ENCODE data around the gene RHBG.

RHBG gene

DNA sequence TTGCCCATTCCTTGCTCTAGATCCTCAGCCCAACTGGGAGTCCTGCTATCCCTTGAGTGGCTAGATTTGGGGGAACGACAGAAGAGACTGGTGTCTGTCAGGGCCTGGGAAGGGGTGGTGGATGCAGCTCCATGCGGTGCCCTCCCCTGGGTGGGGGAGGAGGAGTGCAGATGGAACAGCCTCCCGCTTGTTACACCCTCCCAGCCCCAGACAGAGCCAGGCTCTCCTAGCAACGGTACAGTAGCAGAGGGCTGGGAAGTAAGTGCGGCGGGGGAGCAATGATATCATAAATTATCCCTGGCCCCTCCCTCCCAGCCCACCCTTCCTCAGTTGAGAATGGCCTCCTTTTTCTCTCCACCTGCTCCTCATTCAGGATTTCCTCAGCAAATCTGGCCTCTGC, 37.2 kb downstream of the RHBG start:
- DNase-seq (ENCODE audit: low read depth in 3 of 3), result no peak

DNA sequence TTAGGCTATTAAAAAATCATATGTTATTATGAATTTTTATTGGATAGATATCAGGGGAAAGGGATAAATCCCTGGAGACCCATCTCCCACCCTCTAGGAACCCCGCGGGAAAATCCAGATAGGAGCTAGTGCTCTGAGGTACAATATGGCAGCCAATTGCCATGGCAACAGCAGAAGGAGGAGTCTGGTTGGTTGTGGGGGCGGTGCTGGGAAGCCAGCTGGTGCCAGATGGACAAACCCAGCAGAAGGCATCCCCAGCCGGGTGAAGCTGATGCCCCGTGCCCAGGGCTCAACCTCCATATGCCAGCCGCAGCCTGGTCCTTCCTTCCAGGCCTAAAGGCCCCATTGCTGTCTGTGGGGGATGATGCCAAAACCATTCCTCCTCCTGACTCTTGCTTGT, 38.3 kb downstream of the RHBG start:
- DNase-seq (ENCODE audit: low read depth in 3 of 3), result no peak

DNA sequence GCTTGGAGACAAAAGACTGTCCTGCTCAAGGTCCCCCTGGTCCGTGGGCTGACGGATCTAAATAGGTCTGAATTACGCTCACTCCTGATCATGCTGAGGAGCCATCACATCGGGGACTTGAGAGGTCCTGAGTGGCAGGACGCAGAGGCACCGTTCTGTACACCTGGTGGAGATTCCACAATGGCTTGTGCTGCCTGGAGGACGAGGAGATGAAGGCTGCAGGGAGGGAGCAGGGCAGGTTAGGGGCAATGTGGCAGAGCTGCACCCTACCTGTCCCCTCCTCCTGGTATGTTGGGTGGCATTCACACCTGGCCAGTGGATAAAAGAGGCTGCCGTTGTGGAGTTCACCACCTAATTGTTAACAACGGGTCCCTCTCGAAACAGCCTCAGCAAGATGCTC, 38.7 kb downstream of the RHBG start:
- no peak for DNase-seq (ENCODE audit: low read depth in 3 of 3)

DNA sequence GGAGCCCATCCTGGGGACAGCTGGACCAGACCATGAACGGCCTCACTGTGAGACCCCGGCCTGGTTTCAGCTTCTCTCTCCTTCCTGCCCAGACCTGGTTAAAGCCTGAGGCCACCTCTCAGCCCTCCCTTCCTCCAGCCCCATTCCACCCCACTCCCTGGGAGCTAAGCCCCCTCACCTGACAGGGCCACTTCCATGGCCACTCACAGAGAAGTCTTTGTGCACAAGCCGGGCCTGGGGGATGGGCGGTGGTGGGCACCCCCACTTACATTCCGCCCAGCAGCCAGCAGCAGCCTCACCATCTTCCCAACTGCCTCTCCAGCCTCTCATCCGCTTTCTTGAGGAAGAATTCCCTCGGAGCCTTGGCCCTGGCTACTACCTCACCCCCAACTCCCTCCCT, 40.4 kb downstream of the RHBG start:
- no peak for DNase-seq (ENCODE audit: low read depth in 3 of 3)

DNA sequence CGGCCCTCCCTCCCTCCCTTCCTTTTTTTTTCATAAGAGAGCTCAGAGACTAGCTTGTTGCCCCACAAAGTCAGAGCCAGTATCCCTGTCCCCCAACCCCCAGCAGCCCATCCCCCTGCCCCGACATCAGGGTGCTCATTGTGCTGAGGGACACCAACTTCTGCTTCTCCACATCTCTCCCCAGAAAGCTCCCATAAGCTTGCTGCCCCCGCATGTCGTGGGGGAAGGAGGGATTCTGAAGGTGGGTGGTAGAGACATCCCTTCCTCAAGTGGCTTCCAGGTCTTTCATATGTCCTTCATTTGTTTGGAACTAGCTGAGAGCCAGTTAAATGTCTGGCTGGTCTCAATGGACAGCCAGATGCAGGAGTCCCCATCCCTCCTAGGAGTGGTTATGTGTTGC, 41.2 kb downstream of the RHBG start:
- DNase-seq (ENCODE audit: low read depth in 3 of 3), result no peak

DNA sequence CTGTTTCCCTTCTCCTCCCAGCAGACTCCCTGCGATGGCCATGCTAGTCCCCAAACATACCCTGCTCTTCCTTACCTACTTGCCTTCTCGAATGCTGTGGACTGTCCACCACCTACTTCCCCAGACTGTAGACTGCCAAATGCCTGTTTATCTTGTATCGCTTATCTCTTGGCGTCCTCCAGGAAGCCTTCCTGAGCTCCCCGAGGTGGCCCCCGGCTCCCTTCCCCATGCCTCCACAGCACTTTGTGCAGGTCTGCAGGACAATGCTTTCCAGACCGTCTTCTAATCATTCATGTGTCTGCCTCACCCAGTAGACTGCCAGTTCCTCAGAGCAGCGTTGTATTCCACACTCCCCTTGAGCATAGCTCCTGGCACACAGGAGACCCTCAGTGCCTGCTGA, 41.7 kb downstream of the RHBG start:
- no peak for DNase-seq (ENCODE audit: low read depth in 3 of 3)

DNA sequence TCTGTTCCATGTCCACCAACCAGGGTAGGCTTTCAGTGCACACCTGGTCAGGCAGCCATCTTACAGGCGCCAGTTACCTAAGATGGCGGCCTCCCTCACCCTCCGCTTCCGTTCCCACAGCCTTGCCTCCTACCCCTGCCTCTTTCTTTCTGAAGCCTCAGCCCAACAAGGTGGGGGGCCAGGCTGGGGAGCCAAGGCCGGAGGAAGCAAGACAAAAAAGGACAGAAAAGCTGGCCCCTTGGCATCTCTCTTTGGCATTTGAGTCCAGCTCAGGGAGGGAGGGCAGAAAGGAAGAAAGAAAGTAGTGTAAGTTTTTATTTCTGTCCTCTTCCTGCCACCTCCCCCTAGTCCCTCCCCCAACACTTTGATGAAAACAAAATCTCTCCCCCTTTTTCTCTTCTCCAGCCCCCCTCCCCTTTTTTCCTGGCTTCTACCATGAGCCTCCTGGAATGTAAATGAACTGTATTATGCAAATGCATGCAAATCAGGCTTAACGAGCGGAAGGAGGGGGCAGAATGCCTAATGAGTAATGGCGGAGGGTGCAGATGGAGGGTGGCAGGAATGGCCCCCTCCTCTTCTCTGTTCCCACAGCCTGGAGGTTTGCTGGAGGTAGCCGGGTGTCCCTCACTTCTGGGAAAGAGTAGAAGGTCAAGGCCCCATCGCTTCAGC, 43.8 kb downstream of the RHBG start:
- no peak for DNase-seq (ENCODE audit: low read depth in 3 of 3)

DNA sequence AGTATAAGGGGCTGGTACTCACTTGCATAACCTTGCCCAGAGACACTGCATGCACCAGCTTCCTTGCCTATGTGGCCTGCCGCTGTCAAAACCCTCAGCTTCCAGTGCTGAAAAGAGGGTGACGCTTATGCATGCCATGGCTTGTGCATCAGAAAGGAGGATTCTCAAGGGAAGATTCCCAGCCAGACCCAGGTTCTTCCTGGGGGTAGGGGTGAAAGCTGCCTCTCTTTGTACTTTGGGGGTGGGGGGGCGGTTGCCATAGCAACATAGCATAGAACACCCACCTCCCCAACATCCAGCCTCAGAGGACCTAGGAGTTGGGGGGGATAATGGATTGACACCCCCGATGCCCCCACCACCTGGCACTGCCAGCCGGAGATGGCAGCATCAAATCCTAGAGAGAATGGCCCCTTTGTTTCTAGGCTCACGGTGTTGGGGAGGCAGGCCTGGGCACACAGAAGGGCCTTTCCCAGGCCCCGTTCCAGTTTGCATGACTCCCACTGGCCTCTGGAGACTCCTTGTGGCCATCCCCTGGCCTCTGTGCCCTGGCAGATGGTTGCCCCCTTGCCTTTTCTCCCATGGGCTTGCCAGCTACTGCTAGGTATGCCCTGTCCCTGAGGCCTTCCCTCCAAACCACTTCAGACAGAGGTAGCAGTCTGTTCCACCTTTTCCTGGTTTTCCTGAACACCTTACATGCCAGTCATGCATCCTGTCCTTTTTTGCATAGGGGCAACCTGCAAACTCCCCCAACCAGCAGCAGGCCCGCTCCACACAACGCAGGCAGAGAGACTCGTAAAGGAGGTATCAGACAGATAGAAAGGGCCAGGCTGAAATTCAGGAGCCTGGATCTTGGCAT, 44.6 kb downstream of the RHBG start:
- DNase-seq (ENCODE audit: low read depth in 3 of 3), result no peak

DNA sequence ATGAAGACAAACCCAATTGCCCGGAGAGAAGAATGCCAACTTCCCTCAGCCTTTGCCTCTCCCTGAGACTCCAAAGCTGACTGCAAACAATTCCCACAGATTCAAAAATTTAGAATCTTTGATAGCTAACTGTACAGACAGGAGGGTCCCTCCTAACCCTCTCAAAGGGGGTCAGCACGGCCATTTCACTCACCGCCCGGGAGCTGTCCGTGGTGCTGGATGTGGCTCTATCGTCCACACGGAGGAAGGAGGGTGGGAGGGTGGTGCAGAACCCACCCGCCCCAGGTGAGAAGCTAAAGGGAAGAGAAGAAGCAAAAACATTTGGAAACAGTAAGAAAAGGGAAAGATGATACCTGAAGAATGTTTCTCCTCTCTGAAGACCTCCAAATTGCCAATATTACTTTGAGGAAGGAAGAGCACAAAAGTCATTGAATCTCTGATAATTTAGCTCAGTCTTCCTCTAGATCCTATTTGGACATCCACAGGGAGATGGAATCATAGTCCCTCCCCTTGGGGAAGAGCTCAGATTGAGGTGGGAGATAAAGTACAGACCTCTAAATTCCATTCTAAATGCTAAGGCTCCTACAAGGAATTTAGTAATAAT, 45.6 kb downstream of the RHBG start:
- no peak for DNase-seq (ENCODE audit: low read depth in 3 of 3)

DNA sequence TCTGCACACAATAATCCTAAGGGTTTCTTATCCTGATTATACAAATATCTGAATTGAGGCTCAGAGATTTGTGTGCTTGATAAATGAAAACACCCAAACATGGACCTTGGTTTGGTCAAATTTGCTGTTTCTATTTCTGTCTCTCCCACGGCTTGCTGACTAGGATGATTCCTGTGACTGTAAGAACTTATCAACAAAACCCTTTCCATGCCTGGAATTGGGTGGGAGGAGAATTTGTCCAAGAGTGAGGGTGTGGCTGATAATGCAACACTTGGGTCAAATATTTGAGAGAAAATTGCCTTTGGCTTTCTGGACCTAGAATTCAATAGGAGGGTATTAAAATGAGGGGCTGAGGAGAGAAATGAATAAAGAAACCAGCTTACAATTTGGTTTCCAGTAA, 48.0 kb downstream of the RHBG start:
- no peak for DNase-seq (ENCODE audit: low read depth in 3 of 3)

DNA sequence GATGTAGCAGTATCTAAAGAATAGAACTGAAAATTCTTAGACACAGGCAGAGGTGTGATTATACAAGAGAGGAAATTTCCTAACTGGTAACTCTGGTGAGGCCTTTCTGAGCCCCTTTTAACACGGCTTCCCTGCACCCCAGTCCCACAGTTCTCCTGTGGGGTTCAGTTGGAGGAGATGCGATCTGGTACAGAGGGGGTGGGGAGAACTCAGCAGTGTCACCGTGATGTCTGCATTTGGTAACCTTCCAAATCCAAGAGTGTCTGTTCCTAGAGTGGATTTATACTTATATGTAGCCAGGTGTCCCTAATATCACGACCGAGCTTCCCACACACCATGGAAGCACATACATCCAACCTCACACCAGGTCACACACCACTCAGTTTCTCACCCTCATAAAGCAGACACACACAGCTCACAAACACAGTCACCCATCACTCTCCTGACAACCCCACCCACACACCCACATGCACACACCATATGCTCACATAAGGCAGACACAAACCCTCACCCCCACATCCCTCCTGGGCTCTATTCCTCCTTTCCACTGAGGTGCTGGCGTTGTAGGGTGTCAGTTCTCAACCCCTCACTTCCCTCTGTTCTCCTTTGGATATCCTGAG, 48.5 kb downstream of the RHBG start:
- DNase-seq (ENCODE audit: low read depth in 3 of 3), result no peak

DNA sequence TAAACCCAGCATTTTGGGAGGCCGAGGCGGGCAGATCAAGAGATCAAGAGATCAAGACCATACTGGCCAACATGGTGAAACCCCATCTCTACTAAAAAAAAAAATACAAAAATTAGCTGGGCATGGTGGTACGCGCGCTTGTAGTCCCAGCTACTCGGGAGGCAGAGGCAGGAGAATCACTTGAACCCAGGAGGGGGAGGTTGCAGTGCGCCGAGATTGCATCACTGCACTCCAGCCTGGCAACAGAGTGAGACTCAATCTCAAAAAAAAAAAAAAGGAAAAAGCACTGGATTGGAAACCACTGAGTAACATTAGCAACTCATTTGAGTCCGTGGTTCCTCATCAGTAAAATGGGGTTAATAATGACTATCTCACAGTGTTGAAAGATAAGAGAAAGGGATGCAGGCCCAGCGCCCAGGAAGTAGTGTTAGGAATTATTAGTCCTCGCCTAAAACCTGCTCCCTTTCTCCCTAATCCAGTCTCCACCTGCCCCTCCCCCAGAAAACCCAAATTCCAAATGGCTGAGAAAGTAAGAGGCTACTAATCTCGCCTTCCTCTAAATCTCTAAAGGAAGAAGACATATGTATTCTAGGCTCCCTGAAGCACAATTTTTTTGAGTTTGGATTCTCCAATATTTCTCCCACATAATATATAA, 49.5 kb downstream of the RHBG start:
- DNase-seq (ENCODE audit: low read depth in 3 of 3), result no peak

DNA sequence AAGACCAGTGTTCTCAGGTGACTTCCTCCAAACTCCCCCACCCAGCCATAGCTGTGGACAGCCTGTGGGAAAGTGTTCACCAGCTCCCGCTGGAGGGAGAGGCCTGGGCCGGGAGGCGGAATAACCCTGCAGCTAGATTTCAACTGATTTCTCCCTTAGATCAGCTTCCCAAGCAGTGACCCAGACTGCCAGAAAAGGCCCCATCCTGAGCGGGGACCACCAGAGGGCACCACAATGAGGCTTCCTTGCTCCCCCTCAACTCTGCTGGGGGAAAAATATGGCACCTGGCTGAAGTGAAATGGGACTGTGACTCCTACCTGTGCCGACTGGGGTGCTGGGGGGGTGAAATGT, 50.8 kb downstream of the RHBG start:
- DNase-seq (ENCODE audit: low read depth in 3 of 3), result no peak

DNA sequence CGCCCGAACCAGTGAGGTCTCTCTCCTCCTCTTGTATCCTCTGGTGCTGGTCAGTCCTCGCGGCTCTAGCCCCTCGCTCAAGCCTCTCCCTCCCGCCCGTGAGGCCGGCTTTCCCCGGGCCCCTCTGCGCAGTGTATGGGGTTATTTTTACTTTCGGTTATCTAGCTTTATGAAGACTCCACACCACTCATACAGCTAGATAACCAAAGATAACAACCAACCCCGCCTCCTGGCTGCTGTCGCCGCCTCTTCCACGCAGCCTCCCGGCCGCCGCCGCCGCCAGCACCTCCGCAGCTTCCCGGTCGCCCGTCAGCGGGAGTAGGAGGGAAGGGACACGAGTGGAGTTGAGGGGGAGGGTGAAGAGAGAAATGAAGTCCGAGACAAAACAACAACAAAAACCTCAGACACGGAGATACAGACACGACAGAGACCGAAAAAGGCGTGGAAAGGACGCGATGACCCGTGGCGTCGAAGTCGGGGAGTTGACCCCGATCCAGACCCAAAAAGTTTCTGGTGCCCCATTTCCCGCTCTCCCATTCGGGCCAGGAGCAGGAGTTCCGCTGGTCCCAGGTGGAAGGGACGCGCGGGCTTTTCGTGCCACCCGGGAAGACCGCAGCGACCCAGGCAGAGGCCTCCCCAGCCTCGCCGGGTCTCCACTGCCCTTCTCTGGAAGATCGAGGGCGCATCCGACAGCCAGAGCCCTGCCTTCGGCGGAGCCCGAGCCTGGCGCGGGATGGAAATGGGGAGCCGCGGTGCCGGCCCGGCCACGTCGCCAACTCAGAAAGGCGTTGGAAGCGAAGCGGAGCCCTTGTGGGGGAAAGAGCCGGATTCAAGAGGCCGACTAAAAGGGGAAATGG, 51.4 kb downstream of the RHBG start:
- peak in 2 of 3 experiments; percentile 17 to 23 for DNase-seq (ENCODE audit: low read depth in 3 of 3)

DNA sequence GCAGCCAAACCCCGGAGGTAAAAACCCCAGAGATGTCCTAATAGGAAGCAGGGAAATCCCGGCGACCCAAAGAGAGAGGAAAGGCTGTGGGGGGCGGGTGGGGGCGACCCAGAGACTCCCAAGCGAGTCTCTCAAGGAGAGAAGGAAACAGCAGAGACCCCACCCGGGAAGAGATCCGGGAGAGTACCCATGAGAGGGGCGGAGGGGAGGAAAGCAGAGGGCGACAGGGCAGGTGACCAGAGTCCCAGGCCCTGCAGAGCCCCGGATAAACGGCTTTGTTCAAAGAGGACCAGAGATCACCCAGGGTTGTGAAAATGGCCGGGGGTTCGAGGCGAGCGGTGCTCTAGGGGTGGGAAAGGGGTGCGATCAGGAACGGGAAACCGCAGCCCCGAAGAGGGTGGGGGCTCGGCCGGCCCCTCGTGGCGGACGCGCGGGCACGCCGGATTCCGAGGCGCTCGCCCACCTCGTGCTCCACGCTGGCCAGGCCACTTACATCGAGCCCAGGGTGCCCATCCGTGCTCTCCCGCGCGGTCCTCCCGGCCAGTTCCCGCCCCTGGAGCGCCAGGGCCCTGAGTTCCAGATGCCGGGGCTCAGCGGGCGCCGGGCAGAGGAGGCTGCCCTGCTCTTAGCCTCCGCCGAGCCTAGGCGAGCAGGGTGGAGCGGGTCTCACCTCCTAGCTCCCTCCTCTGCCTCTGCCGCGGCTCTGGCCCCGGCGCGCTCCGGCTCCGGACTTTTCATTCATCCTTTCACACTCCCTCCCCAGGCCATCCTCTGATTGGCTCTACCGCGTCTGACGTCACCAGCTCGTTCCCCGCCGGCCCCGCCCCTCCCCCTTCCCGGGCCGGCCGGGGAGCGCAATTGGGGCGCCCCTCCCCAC, 52.3 kb downstream of the RHBG start:
- peak in 1 of 3 experiments; percentile 31 for DNase-seq (ENCODE audit: low read depth in 3 of 3)

DNA sequence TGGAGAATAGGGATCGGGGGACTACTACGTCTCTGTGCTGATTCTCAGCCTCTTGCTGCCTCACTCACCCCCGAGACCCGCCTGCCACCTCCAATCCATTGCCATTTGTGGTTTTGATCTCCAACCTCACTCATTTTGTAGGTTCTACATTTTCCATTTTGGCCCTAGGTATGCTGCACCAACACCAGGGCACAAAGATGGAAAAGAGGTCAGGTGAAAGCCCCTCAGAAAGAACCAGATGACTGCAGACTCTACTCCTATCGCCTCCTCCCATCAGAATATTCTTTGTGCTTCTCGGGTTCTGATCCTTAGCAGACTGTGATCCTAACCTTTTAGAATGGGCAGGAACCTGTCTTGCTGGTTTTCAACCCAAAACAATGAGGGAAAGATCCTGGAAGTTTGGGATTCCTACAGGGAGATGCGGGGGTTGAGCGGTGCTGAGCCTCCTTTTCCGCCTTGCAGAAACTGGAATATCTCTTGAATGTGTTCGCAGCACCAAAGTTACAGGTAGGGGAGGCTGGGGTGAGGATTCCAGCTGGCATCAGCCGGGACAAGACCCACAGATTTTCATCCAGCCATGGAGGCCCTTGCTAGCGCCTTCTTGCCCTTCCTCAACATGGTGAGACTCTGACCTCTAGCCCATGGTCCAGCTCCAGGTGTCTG, 53.1 kb downstream of the RHBG start:
- DNase-seq (ENCODE audit: low read depth in 3 of 3), result no peak

DNA sequence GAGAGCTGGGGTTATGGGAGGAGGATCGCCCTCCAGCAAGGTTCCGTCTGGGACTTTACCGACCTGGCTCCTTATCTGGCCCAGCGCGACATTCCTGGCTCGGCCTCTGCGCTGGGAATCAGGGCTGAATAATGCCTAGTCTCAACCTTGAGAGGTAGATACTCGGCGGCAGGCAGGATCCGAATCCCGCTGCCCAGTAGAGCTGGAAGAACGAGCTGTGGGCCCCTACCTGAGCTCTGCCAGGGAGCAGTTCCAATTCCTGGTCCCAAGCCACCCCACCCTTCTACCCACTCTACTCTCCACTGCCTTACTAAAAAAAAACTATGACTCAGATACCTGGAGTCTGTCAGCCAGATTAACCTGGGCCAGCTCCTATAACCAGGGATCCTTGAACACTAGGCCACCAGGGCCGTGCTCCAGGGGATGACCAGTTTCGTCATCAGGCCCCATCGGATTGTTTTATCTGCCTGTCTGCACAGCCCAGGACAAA, 53.6 kb downstream of the RHBG start:
- DNase-seq (ENCODE audit: low read depth in 3 of 3), result no peak

DNA sequence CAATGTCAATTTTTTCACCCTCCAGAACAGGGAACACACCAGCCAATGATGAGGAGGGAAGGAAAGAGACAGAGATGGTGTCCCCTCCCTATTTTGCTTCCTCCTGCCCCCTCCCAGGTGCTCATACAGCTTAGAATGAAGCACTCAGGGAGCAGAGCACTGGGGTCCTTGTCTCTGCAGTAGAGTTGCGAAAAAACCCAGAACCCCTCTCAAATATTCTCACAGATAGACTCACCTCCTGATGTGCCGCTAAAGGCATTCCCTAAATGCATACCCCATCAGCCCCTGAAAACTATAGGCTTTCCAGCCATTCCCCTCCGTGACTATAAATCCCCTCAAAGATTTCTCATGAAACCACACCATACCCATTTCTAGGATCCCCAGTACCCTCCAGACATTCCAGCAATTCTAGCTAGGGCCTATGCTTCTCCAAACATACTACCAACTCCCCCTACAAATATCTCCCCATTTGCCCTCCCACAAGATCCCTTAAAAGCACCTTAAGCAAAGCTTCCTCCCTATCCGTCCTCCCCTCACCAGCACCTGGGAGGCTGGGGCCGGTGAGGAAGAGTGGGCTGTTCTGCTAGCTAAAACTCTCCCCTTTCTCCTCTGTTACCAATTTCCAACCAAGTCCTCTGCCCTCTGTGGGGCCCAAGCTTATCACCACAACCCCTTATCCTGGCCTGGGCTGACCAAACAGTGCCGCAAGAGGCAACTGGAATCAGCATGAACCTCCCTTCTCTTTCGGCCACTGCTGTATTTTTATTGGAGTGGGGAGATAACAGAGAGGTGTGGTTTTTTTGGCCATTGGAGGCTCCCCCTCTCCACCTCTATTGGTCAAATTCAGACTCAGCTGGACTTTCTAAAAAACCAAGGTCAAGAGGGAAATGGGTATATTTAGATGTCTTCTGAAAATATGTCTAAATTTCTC, 54.7 kb downstream of the RHBG start:
- DNase-seq (ENCODE audit: low read depth in 3 of 3), result no peak
